RCC 7860 (cell line): ENCODE results near the gene NDUFS8.

Source experiments
- DNase-seq: peaks from one replicate; pipeline ENCODE4 v3.0.0-alpha.2; 2015; ENCODE audit warnings: low spot score
- FAIRE-seq: peaks from 2 replicates; lab custom pipeline; 2012; peaks lifted over from hg19 to GRCh38; lab: Jason Lieb, UNC

Gene NDUFS8

GRCh38 chr11:68035266-68035876 lies 4.9 kb downstream of the NDUFS8 start:
- FAIRE-seq (no peak), DNase-seq (no peak)

- FAIRE-seq (no peak), DNase-seq (no peak)
Measured at GRCh38 chr11:68036141-68036716, 5.7 kb downstream of the NDUFS8 start.

GRCh38 chr11:68036717-68037239 lies 6.3 kb downstream of the NDUFS8 start:
- DNase-seq (peak; percentile 44), FAIRE-seq (no peak)

- no peak for FAIRE-seq
- no peak for DNase-seq
Measured at GRCh38 chr11:68037411-68038225, 7.1 kb downstream of the NDUFS8 start.

GRCh38 chr11:68038226-68038717 lies 7.8 kb downstream of the NDUFS8 start:
- DNase-seq (no peak), FAIRE-seq (no peak)

- FAIRE-seq = no peak
- DNase-seq = peak; percentile 65
Measured at GRCh38 chr11:68038718-68039525, 8.4 kb downstream of the NDUFS8 start, which contains the start of gene TCIRG1. TSS of gene TCIRG1 (plus strand) at chr11:68039025. CDS start at chr11:68041272, 2,247 bp downstream.

- DNase-seq (no peak), FAIRE-seq (no peak)
Measured at GRCh38 chr11:68039526-68040086, 9.1 kb downstream of the NDUFS8 start.

GRCh38 chr11:68040101-68040956 lies 9.8 kb downstream of the NDUFS8 start:
- FAIRE-seq = no peak

GRCh38 chr11:68040957-68041591 lies 10.6 kb downstream of the NDUFS8 start:
- FAIRE-seq (no peak), DNase-seq (no peak)

More at GRCh38 chr11:68040101-68040956, 9.8 kb downstream of the NDUFS8 start:
- peak; percentile 19 for DNase-seq

- FAIRE-seq = no peak
- DNase-seq = no peak
Measured at GRCh38 chr11:68041617-68042218, 11.2 kb downstream of the NDUFS8 start.

GRCh38 chr11:68042219-68043028 lies 11.9 kb downstream of the NDUFS8 start:
- FAIRE-seq (no peak), DNase-seq (no peak)

GRCh38 chr11:68043029-68043348 lies 12.5 kb downstream of the NDUFS8 start:
- FAIRE-seq = no peak
- no peak for DNase-seq

- no peak for FAIRE-seq
- DNase-seq = no peak
Measured at GRCh38 chr11:68043349-68044144, 13.1 kb downstream of the NDUFS8 start.

- FAIRE-seq (no peak), DNase-seq (no peak)
Measured at GRCh38 chr11:68044145-68044813, 13.8 kb downstream of the NDUFS8 start.

- FAIRE-seq = no peak
- DNase-seq = no peak
Measured at GRCh38 chr11:68044898-68045351, 14.4 kb downstream of the NDUFS8 start.
